Colonic mucosa (tissue), 4 donors: Measurements from ENCODE around the gene MTUS2. TPM values are rescaled to one million over a fixed set of nuclear protein-coding genes. Genes with fewer than 3 reads are reported as not detected.

Experiments used
- DNase-seq: peaks from one replicate; pipeline ENCODE4 v3.0.0-alpha.2; 2020
- H3K27ac ChIP-seq: fragments of 200-600 bp; one replicate; pipeline ENCODE4 v1.8.0; 2021
- H3K27me3 ChIP-seq: fragments of 200-600 bp; one replicate; pipeline ENCODE4 v1.8.0; 2021
- H3K36me3 ChIP-seq: fragments of 200-600 bp; one replicate; pipeline ENCODE4 v1.8.0; 2021
- H3K4me1 ChIP-seq: fragments of 200-600 bp; one replicate; pipeline ENCODE4 v1.8.0; 2021; ENCODE audit warnings: mild to moderate bottlenecking
- H3K4me3 ChIP-seq: fragments of 200-600 bp; one replicate; pipeline ENCODE4 v1.8.0; 2021
- H3K9ac ChIP-seq, 2 donors: one replicate each; pipeline ENCODE4 v1.7.0; 2013; ENCODE audit warnings: control low read depth in 2 of 2, low read depth in 2 of 2, low read length in 2 of 2
- H3K9me3 ChIP-seq: fragments of 200-600 bp; one replicate; pipeline ENCODE4 v1.8.0; 2021
- CTCF ChIP-seq: fragments of 200-600 bp; IDR thresholded peaks from one replicate; pipeline ENCODE4 v1.8.0; 2022; ENCODE audit warnings: antibody characterized with exemption, mild to moderate bottlenecking
- intact Hi-C: fragments of 100-400 bp; cut with DNase I; formaldehyde crosslinking; loops from one replicate; pipeline ENCODE4 v1.14.1; 2022
- total RNA-seq, 2 donors: library from RNA; stranded (reverse); fragmentation: NEBNext Ultra II Directional in 1 of 2; extraction: Animal tissue kit (Norgen Biotek cat#: 25700) in 1 of 2; gene quantifications; one replicate each; pipeline ENCODE4 v1.2.1, GENCODE V29; 2021
- donor health status: healthy.
- donor health status: DM: no; HTN: no; CAD: no.
- donor health status: DM: no; HTN: no; CAD: no.

MTUS2 gene
- total RNA-seq, 2 donors from 2014 or later = 0.11 to 0.40 TPM

GRCh38 chr13:29494520-29494919 is 674.4 kb downstream of the MTUS2 start:
- no peak for DNase-seq
- Histone ChIP-seq H3K36me3 (no peaks in the 10 kb centered on the region), H3K27me3 (no peaks in the 10 kb centered on the region), H3K9me3 (no peaks in the 10 kb centered on the region), H3K4me1 (no peaks in the 10 kb centered on the region), H3K4me3 (no peak overlapping the region), H3K9ac (no peak overlapping the region), H3K27ac (no peak overlapping the region)
- TF ChIP-seq CTCF = no peak
- intact Hi-C loops = no loop called here

- no peak for DNase-seq
- intact Hi-C loops = no loop called here
- no peak overlapping the region for H3K27ac ChIP-seq
- no peak for TF ChIP-seq CTCF
- H3K9me3 ChIP-seq = no peaks in the 10 kb centered on the region
- no peak overlapping the region for H3K4me3 ChIP-seq
- no peaks in the 10 kb centered on the region for H3K36me3 ChIP-seq
- no peaks in the 10 kb centered on the region for H3K4me1 ChIP-seq
- H3K27me3 ChIP-seq = no peaks in the 10 kb centered on the region
- no peak overlapping the region for H3K9ac ChIP-seq
These were observed 676.1 kb downstream of the MTUS2 start for GRCh38 chr13:29496241-29496712.

GRCh38 chr13:29497137-29497654 is 677.1 kb downstream of the MTUS2 start:
- Histone ChIP-seq H3K4me1 (no peaks in the 10 kb centered on the region), H3K36me3 (no peaks in the 10 kb centered on the region), H3K9ac (no peak overlapping the region), H3K9me3 (no peaks in the 10 kb centered on the region), H3K4me3 (no peak overlapping the region), H3K27me3 (no peaks in the 10 kb centered on the region), H3K27ac (no peak overlapping the region)
- intact Hi-C loops = no loop called here
- TF ChIP-seq CTCF = no peak
- DNase-seq = no peak

DNA sequence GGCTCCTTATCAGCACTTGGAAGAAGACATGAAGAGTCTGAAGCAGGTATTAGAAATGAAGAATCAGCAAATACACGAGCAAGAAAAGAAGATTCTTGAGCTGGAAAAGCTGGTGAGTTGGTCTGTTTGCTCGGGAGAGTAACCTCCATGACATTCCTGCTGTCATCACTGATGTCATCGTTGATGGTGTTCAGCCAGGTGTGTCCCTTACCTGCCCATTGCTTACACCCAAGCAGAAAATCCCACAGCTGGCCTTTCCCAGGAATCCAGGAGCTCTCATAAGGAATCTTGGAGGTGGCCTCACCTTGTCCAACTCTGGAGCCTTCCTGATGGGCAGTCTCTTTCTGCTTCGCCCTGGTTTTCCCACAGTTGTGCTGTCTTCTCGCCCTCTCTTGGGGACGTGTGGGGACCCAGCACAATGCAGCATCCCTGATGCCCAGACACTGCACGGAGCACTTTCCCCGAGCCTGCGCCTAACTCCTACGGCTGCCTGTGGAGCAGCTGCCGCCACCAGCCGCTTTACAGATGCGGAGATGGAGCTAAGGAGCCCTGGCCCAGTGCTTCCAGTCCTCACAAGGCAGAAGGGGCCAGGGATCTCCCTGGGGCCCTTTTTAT is 678.4 kb downstream of the MTUS2 start:
- Histone ChIP-seq H3K4me1 (no peaks in the 10 kb centered on the region), H3K9ac (no peak overlapping the region), H3K27me3 (no peaks in the 10 kb centered on the region), H3K4me3 (no peak overlapping the region), H3K9me3 (no peaks in the 10 kb centered on the region), H3K27ac (no peak overlapping the region), H3K36me3 (no peaks in the 10 kb centered on the region)
- no peak for DNase-seq
- intact Hi-C loops = no loop called here
- no peak for TF ChIP-seq CTCF

DNA sequence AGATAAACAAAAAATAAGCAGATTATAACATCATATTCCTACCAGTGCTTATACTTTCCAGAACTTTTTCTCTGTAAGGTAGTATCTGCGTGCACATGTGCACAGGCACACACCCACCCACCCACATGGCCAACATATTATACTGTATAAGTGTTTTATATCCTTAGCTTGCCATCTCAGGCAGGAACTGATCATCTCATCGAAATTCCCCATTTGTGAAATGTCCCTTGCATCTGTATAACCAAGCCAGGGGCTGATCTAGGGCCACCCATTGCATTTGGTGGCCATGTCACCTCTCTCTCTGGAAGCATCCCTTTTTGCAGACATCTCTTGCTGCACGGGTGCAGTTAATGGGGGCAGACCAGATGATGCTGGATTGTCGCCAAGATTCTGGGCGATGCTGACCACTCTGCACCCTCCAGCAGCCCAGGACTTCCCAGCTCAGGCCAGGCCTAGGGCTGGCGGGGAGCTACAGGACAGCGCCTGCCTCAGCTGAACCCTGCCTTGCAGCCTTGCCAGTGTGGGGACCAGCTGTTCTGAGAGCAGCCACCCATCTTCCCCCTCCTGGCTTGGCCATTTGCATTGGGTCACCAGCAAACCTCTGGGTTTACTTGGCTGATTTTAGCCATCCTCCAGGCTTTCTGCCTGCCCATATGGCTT is 679.5 kb downstream of the MTUS2 start:
- Histone ChIP-seq H3K27me3 (no peaks in the 10 kb centered on the region), H3K9me3 (no peaks in the 10 kb centered on the region), H3K9ac (no peak overlapping the region), H3K4me3 (no peak overlapping the region), H3K27ac (no peak overlapping the region), H3K36me3 (no peaks in the 10 kb centered on the region), H3K4me1 (no peaks in the 10 kb centered on the region)
- TF ChIP-seq CTCF = no peak
- no peak for DNase-seq
- intact Hi-C loops = no loop called here
